Measurements from ENCODE around the gene PXYLP1.

GRCh38 chr3:141268791-141269190 is 37.2 kb downstream of the PXYLP1 start:
- TF ChIP-seq CTCF (conservative IDR thresholded peaks at IDR 0.05; ENCODE audit: low read depth, low read length) (no peak), EZH2phosphoT487 (IDR thresholded peaks at IDR 0.05; ENCODE audit: borderline replicate concordance, low read length) (no peak)
